Loucy (cell line): ENCODE results near the gene KRT80.

ENCODE experiments used
- H2AFZ ChIP-seq: fragments of 200-600 bp; sonication (generic); 2 replicates; pipeline ENCODE4 v1.6.0; 2016; ENCODE audit warnings: antibody characterized with exemption, mild to moderate bottlenecking, low read length, moderate library complexity
- H3F3A ChIP-seq: fragments of 200-600 bp; 2 replicates; pipeline ENCODE4 v1.6.0; 2016; ENCODE audit warnings: antibody characterized with exemption, low read depth, mild to moderate bottlenecking
- H3K27me3 ChIP-seq: fragments of 200-600 bp; sonication (generic); 2 replicates; pipeline ENCODE4 v1.6.1; 2014; ENCODE audit warnings: low read length, mild to moderate bottlenecking; ENCODE audit not compliant: insufficient read depth, poor library complexity, severe bottlenecking
- H3K36me3 ChIP-seq: fragments of 200-600 bp; sonication (generic); 2 replicates; pipeline ENCODE4 v1.6.1; 2016; ENCODE audit warnings: low read length; ENCODE audit not compliant: insufficient read depth
- H3K4me1 ChIP-seq: fragments of 200-600 bp; sonication (generic); 2 replicates; pipeline ENCODE4 v1.5.1; 2014; ENCODE audit warnings: low read length, mild to moderate bottlenecking; ENCODE audit not compliant: insufficient read depth, poor library complexity, severe bottlenecking
- H3K4me2 ChIP-seq: fragments of 200-600 bp; sonication (generic); 2 replicates; pipeline ENCODE4 v1.6.0; 2014; ENCODE audit warnings: antibody characterized with exemption, low read length, low read depth, mild to moderate bottlenecking; ENCODE audit not compliant: poor library complexity, severe bottlenecking
- H3K4me3 ChIP-seq: fragments of 200-600 bp; sonication (generic); 2 replicates; pipeline ENCODE4 v1.5.1; 2014; ENCODE audit warnings: low read length, mild to moderate bottlenecking, mixed read lengths; ENCODE audit not compliant: poor library complexity, severe bottlenecking
- H3K79me2 ChIP-seq: fragments of 200-600 bp; sonication (generic); 2 replicates; pipeline ENCODE4 v1.6.1; 2014; ENCODE audit warnings: low read length; ENCODE audit not compliant: insufficient read depth
- H3K9ac ChIP-seq: fragments of 200-600 bp; sonication (generic); 2 replicates; pipeline ENCODE4 v1.6.0; 2014; ENCODE audit warnings: mild to moderate bottlenecking, low read depth, low read length, moderate library complexity; ENCODE audit not compliant: poor library complexity, severe bottlenecking
- H3K9me2 ChIP-seq: fragments of 200-600 bp; sonication (generic); replicated peaks from 2 replicates; pipeline ENCODE4 v1.6.1; 2016; ENCODE audit warnings: low read depth, low read length, mixed read lengths
- H3K9me3 ChIP-seq: fragments of 200-600 bp; sonication (generic); 2 replicates; pipeline ENCODE4 v1.6.1; 2014; ENCODE audit warnings: mild to moderate bottlenecking, antibody characterized with exemption, low read length, low read depth; ENCODE audit not compliant: insufficient read depth
- H4K20me1 ChIP-seq: fragments of 200-600 bp; sonication (generic); 2 replicates; pipeline ENCODE4 v1.6.0; 2014; ENCODE audit warnings: antibody characterized with exemption, low read length, mild to moderate bottlenecking; ENCODE audit not compliant: insufficient read depth, poor library complexity, severe bottlenecking
- CTCF ChIP-seq: fragments of 200-600 bp; sonication (generic); conservative IDR thresholded peaks from 2 replicates; pipeline ENCODE4 v1.5.1; 2014; ENCODE audit warnings: mild to moderate bottlenecking, antibody characterized with exemption, low read length
- EZH2phosphoT487 ChIP-seq: fragments of 200-600 bp; IDR thresholded peaks from 2 replicates; pipeline ENCODE4 v1.6.1; 2018; ENCODE audit warnings: antibody characterized with exemption, mild to moderate bottlenecking, moderate library complexity, borderline replicate concordance

The KRT80 gene

DNA sequence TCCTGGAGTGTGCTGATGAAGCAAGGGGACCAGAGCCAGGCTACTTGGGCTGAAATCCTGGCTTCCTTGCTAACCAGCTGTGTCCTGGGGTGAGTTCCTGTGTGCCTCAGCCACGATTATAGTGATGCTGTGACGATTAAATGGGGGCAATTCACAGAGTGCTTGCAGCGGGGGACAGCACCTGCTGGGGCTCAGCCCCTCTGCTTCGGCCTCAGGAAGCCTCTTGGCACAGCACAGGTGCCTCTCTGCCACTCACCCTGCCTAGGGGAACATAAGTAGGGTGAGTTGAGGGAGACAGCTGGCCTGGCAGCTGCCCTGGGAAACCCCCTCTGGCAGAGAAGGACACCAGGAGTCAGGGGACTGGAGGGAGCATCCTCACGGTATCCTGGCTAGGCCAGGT is 9.4 kb downstream of the KRT80 start:
- Histone ChIP-seq H3K4me1 (peaks cover 20% of the 10 kb centered on the region), H3K36me3 (no peaks in the 10 kb centered on the region)

DNA sequence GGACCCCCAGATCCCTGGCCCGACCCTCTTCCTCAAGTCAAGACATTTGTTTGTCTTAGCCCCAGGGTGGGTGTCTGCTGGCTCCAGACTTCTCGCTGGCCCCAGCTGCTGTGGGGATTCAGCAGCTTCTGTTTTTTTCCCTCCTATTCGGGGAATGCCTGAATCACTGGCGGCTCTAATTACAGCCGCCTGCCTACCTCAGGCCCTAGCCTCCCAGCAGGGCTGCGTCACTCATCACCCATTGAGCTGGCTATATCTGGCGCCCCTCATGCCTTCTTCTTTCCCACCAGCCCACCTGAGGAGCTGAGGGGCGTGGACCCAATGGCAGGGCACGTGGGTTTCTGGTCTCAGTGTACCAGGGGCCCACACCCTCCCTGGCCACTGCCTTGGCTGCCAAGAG is 10.1 kb downstream of the KRT80 start:
- H3K9me2 ChIP-seq = no peaks in the 10 kb centered on the region
- no peaks in the 10 kb centered on the region for H3K79me2 ChIP-seq
- H3K4me1 ChIP-seq = peaks cover 20% of the 10 kb centered on the region
- H3K36me3 ChIP-seq = no peaks in the 10 kb centered on the region
- no peak overlapping the region for H3K4me3 ChIP-seq
- H2AFZ ChIP-seq = no peak overlapping the region
- H3K27me3 ChIP-seq = no peaks in the 10 kb centered on the region
- H3K4me2 ChIP-seq = no peak overlapping the region
- H3K9ac ChIP-seq = no peak overlapping the region
- TF ChIP-seq CTCF = no peak
- TF ChIP-seq EZH2phosphoT487 = no peak
- no peaks in the 10 kb centered on the region for H4K20me1 ChIP-seq
- H3K9me3 ChIP-seq = no peaks in the 10 kb centered on the region
- H3F3A ChIP-seq = no peaks in the 10 kb centered on the region

More for the DNA sequence above, 9.4 kb downstream of the KRT80 start:
- Histone ChIP-seq H3K79me2 (no peaks in the 10 kb centered on the region), H3K4me3 (no peak overlapping the region), H3F3A (no peaks in the 10 kb centered on the region), H3K4me2 (no peak overlapping the region), H2AFZ (no peak overlapping the region), H3K9me3 (no peaks in the 10 kb centered on the region), H3K27me3 (no peaks in the 10 kb centered on the region), H3K9ac (no peak overlapping the region), H4K20me1 (no peaks in the 10 kb centered on the region), H3K9me2 (no peaks in the 10 kb centered on the region)
- TF ChIP-seq CTCF (no peak), EZH2phosphoT487 (no peak)

DNA sequence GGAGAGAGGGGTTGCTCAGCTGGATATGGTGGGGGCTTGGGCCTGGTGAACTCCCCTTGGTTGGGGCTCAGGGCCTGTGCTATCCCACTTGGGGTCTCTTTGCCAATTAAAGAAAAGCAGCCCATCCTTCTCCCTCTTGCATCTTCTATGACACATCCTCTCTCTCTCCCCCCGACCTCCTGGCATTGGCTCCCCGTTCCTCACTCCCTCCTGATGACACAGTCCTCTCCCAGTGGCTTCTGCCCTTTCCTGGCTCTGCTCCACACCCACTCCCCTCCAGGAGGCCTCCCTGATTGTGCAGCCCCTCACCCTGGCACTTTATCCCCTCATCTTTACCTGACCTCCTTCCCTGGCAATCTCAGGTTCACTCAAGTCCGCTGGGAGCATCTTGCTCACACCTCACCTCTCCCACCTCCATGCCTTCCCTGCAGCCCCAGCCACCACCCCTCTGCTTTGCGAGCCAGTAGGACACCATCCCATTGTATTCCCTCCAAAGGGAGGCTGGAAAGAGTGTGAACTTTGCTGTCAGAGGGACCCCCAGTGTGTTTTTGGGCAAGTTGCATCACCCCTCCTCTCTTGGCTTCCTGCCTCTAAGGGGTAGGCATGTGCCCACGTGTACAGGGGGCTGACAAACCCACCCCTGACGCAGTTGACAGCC is 10.7 kb downstream of the KRT80 start:
- no peaks in the 10 kb centered on the region for H4K20me1 ChIP-seq
- TF ChIP-seq EZH2phosphoT487 = no peak
- TF ChIP-seq CTCF = no peak
- no peaks in the 10 kb centered on the region for H3K79me2 ChIP-seq
- H3K4me3 ChIP-seq = no peak overlapping the region
- no peaks in the 10 kb centered on the region for H3K9me2 ChIP-seq
- H3K4me2 ChIP-seq = no peak overlapping the region
- H2AFZ ChIP-seq = no peak overlapping the region
- no peaks in the 10 kb centered on the region for H3K36me3 ChIP-seq
- no peaks in the 10 kb centered on the region for H3K9me3 ChIP-seq
- no peaks in the 10 kb centered on the region for H3F3A ChIP-seq
- H3K27me3 ChIP-seq = no peaks in the 10 kb centered on the region
- H3K4me1 ChIP-seq = peaks cover 20% of the 10 kb centered on the region
- no peak overlapping the region for H3K9ac ChIP-seq
